CD1c-positive myeloid dendritic cell (primary cell): ENCODE results near the gene MAPK14.
"Not testable (repeated sequence)": the region's sequence is repeated elsewhere in the genome, so short reads cannot be mapped to it uniquely, and the experiment has no call there.

Experiments
- DNase-seq: peaks from one replicate; pipeline ENCODE4 v3.0.0-alpha.2; 2016; ENCODE audit errors: extremely low spot score

MAPK14 gene

GRCh38 chr6:36068586-36068985 is 41.0 kb downstream of the MAPK14 start:
- no peak for DNase-seq

- no peak for DNase-seq
Measured at GRCh38 chr6:36069573-36069972, 42.0 kb downstream of the MAPK14 start.

GRCh38 chr6:36070252-36070651 is 42.6 kb downstream of the MAPK14 start:
- DNase-seq, result no peak

GRCh38 chr6:36071281-36071680 is 43.7 kb downstream of the MAPK14 start:
- no peak for DNase-seq

GRCh38 chr6:36071714-36072113 is 44.1 kb downstream of the MAPK14 start:
- no peak for DNase-seq

GRCh38 chr6:36072681-36073080 is 45.1 kb downstream of the MAPK14 start:
- DNase-seq, result no peak

- peak; percentile 20 for DNase-seq
Measured at GRCh38 chr6:36073587-36073986, 46.0 kb downstream of the MAPK14 start.

GRCh38 chr6:36075656-36076055 is 48.0 kb downstream of the MAPK14 start:
- peak; percentile 44 for DNase-seq

- DNase-seq, result no peak
Measured at GRCh38 chr6:36076178-36077063, 48.8 kb downstream of the MAPK14 start.

GRCh38 chr6:36078159-36078558 is 50.6 kb downstream of the MAPK14 start:
- no peak for DNase-seq

- no peak for DNase-seq
Measured at GRCh38 chr6:36079601-36080000, 52.0 kb downstream of the MAPK14 start.

GRCh38 chr6:36082318-36082717 is 54.7 kb downstream of the MAPK14 start:
- DNase-seq, result no peak

- no peak for DNase-seq
Measured at GRCh38 chr6:36083446-36083845, 55.8 kb downstream of the MAPK14 start.

- not testable (repeated sequence) for DNase-seq
Measured at GRCh38 chr6:36088204-36088603, 60.6 kb downstream of the MAPK14 start.

- no peak for DNase-seq
Measured at GRCh38 chr6:36089048-36089447, 61.4 kb downstream of the MAPK14 start.

GRCh38 chr6:36094238-36094637 is 66.6 kb downstream of the MAPK14 start:
- no peak for DNase-seq

GRCh38 chr6:36094753-36095496 is 67.3 kb downstream of the MAPK14 start:
- DNase-seq, result peak; percentile 89

GRCh38 chr6:36095497-36096391 is 68.1 kb downstream of the MAPK14 start:
- DNase-seq, result no peak

- DNase-seq, result no peak
Measured at GRCh38 chr6:36098253-36098919, 70.8 kb downstream of the MAPK14 start.

- DNase-seq, result no peak
Measured at GRCh38 chr6:36098920-36099647, 71.5 kb downstream of the MAPK14 start.
